GM12878 (cell line): Measurements from ENCODE around the gene PPP1R14B. TPM values are rescaled to one million over a fixed set of nuclear protein-coding genes. Genes with fewer than 3 reads are reported as not detected.

ENCODE experiments used
- ATAC-seq: fragments of 200-7000 bp; cut with Tn5 transposase; 3 replicates; pipeline ENCODE4 v1.9.1; 2020; ENCODE audit warnings: mild to moderate bottlenecking, moderate library complexity
- BruUV-seq: library from RNA; stranded (reverse); fragments of 400-500 nt; replicated peaks from 2 replicates; lab custom pipeline; 2021; lab: Mats Ljungman, UMichigan
- CTCF ChIA-PET: fragments of 300-600 bp; sonication (Branson Sonifier 250); formaldehyde crosslinking; extraction: SDS; loops from one replicate; lab custom pipeline; 2021; ENCODE audit warnings: inconsistent platforms; lab: Yijun Ruan, JAX
- POLR2A ChIA-PET: fragments of 350-600 bp; formaldehyde crosslinking; extraction: SDS; loops from one replicate; lab custom pipeline; 2021; ENCODE audit warnings: inconsistent platforms; lab: Charles Lee
- RAD21 ChIA-PET: fragments of 300-600 bp; sonication (Branson Sonifier 250); formaldehyde crosslinking; loops from one replicate; lab custom pipeline; 2023; ENCODE audit warnings: antibody characterized with exemption; ENCODE audit not compliant: unreplicated experiment; lab: Charles Lee
- SMC1A ChIA-PET: fragments of 300-600 bp; sonication (Branson Sonifier 250); formaldehyde crosslinking; loops from one replicate; lab custom pipeline; 2023; ENCODE audit not compliant: unreplicated experiment, uncharacterized antibody; lab: Charles Lee
- DNase-seq: peaks from one replicate; pipeline ENCODE4 v3.0.0-alpha.2; 2011; ENCODE audit warnings: low read depth, low spot score
- FAIRE-seq: peaks from 3 replicates; lab custom pipeline; 2011; peaks lifted over from hg19 to GRCh38; lab: Jason Lieb, UNC
- H2AFZ ChIP-seq: 2 replicates; pipeline ENCODE4 v1.6.0; 2011; ENCODE audit warnings: low read depth, low read length, control low read depth; ENCODE audit not compliant: control insufficient read depth
- H3K27ac ChIP-seq: 2 replicates; pipeline ENCODE4 v1.5.1; 2011; ENCODE audit warnings: control low read depth; ENCODE audit not compliant: control insufficient read depth, insufficient read depth
- H3K27me3 ChIP-seq, 2 experiments: replicated peaks in 1 of 2; 2 replicates each; pipeline versions ENCODE4 v1.6.0 to v1.6.1; 2011; ENCODE audit warnings: low read length in 1 of 2; ENCODE audit not compliant: control insufficient read depth in 2 of 2, insufficient read depth in 2 of 2
- H3K36me3 ChIP-seq, 2 experiments: 2 replicates each; pipeline ENCODE4 v1.5.1; 2011; ENCODE audit warnings: low read length in 1 of 2; ENCODE audit not compliant: control insufficient read depth in 2 of 2, insufficient read depth in 2 of 2
- H3K4me1 ChIP-seq: 2 replicates; pipeline ENCODE4 v1.6.1; 2011; ENCODE audit warnings: mild to moderate bottlenecking, low read length, moderate library complexity, mixed read lengths; ENCODE audit not compliant: control insufficient read depth, insufficient read depth
- H3K4me2 ChIP-seq: 2 replicates; pipeline ENCODE4 v1.6.0; 2011; ENCODE audit warnings: control low read depth; ENCODE audit not compliant: control insufficient read depth, insufficient read depth
- H3K4me3 ChIP-seq: fragments of 200-600 bp; sonication (generic); 2 replicates; pipeline ENCODE4 v1.5.1; 2016
- H3K79me2 ChIP-seq: 2 replicates; pipeline ENCODE4 v1.6.0; 2011; ENCODE audit warnings: low read length; ENCODE audit not compliant: control insufficient read depth, insufficient read depth
- H3K9ac ChIP-seq: 2 replicates; pipeline ENCODE4 v1.8.0; 2011; ENCODE audit warnings: low read length, control low read depth, mixed read lengths; ENCODE audit not compliant: control insufficient read depth, insufficient read depth
- H3K9me3 ChIP-seq: replicated peaks from 3 replicates; pipeline ENCODE4 v1.5.1; 2011; ENCODE audit warnings: mild to moderate bottlenecking, low read length; ENCODE audit not compliant: control insufficient read depth, insufficient read depth
- H4K20me1 ChIP-seq: 2 replicates; pipeline ENCODE4 v1.6.0; 2011; ENCODE audit not compliant: control insufficient read depth, insufficient read depth
- CBX5 ChIP-seq: sonication (generic); IDR thresholded peaks from 2 replicates; pipeline ENCODE4 v1.6.1; 2016; ENCODE audit warnings: low read depth, moderate library complexity, mild to moderate bottlenecking, inconsistent platforms
- CEBPB ChIP-seq, 2 experiments: fragments of 150-350 bp in 1 of 2; IDR thresholded peaks; 2 replicates each; pipeline ENCODE4 v1.6.1; 2012 to 2014; ENCODE audit warnings: low read depth in 2 of 2, low read length in 2 of 2, borderline replicate concordance in 1 of 2, inconsistent platforms in 1 of 2
- HDAC2 ChIP-seq: fragments of 200-600 bp; sonication (generic); IDR thresholded peaks from 2 replicates; pipeline ENCODE4 v1.6.1; 2017
- KDM1A ChIP-seq: fragments of 200-600 bp; sonication (generic); IDR thresholded peaks from 2 replicates; pipeline ENCODE4 v1.6.1; 2016; ENCODE audit warnings: borderline replicate concordance
- RAD51 ChIP-seq: fragments of 450-650 bp; IDR thresholded peaks from 2 replicates; pipeline ENCODE4 v1.6.1; 2016; ENCODE audit warnings: moderate library complexity, mild to moderate bottlenecking, inconsistent platforms
- RELB ChIP-seq: fragments of 450-650 bp; IDR thresholded peaks from 2 replicates; pipeline ENCODE4 v1.6.1; 2017; ENCODE audit warnings: low read depth, mild to moderate bottlenecking, moderate library complexity
- TCF12 ChIP-seq: IDR thresholded peaks from 2 replicates; pipeline ENCODE4 v1.6.1; 2011; ENCODE audit warnings: low read depth, mild to moderate bottlenecking, low read length
- ZNF24 ChIP-seq: fragments of 450-650 bp; IDR thresholded peaks from 2 replicates; pipeline ENCODE4 v1.6.1; 2017; ENCODE audit warnings: antibody characterized with exemption, mild to moderate bottlenecking
- WGBS: methylation state at CpG from one replicate; pipeline ENCODE4 v1.1.6; 2016; ENCODE audit warnings: low lambda C conversion rate; ENCODE audit not compliant: insufficient replicate concordance, insufficient coverage; ENCODE audit errors: missing lambda C conversion rate; 5-methylcytosine and 5-hydroxymethylcytosine counted together
- in situ Hi-C: fragments of 300-500 bp; cut with MboI; formaldehyde crosslinking; loops from 9 replicates; pipeline ENCODE4 v1.14.3; 2018; ENCODE audit warnings: mixed read lengths
- intact Hi-C: fragments of 100-400 bp; cut with micrococcal nuclease; formaldehyde crosslinking; loops from one replicate; pipeline ENCODE4 v1.14.2; 2022; ENCODE audit not compliant: unreplicated experiment
- polyA plus RNA-seq, 11 experiments: library from polyadenylated mRNA; depleted of rRNA in 4 of 11; unstranded in 6 of 11; stranded (reverse) in 5 of 11; fragments of >200 nt; fragmentation: Nextera tagmentation in 4 of 11; fragmentation: Illumina TruSeq in 1 of 11; extraction: Ambion mirVana in 4 of 11; extraction: Trizol in 1 of 11; gene quantifications; 1 replicate in 1 of 11; 2 replicates in 10 of 11; pipeline versions ENCODE4 v1.2.1 to v1.2.3, GENCODE V29; 2011 to 2016; ENCODE audit warnings: inconsistent platforms in 2 of 11, missing spikeins in 2 of 11, low read depth in 1 of 11
- total RNA-seq, 4 experiments: library from RNA; depleted of rRNA in 3 of 4; stranded (reverse); fragments of >200 nt in 3 of 4; fragmentation: Illumina TruSeq in 1 of 4; extraction: Trizol in 1 of 4; gene quantifications; 2 replicates each; pipeline versions ENCODE4 v1.2.1 to v1.2.3, GENCODE V29; 2013 to 2021
- TF ChIP-seq, protein P1 (sequence below): IDR thresholded peaks from 2 replicates; pipeline ENCODE4 v1.6.1; 2012; ENCODE audit warnings: mild to moderate bottlenecking, low read depth, low read length
- TF ChIP-seq, protein P2 (sequence below): fragments of 450-650 bp; IDR thresholded peaks from 2 replicates; pipeline ENCODE4 v1.6.1; 2017; ENCODE audit warnings: mild to moderate bottlenecking, low read depth, inconsistent platforms; ENCODE audit not compliant: poor library complexity, severe bottlenecking
- TF ChIP-seq, protein P3 (sequence below): IDR thresholded peaks from 2 replicates; pipeline ENCODE4 v1.6.1; 2012; ENCODE audit warnings: low read depth, low read length, improper control_type of control experiment

PPP1R14B gene
- total and polyA plus RNA-seq, 10 of the 15 experiments (the other 5 are each of a cell fraction or from before 2014, with no cell fraction given): 8.4 to 283 (median 124) TPM

- TF ChIP-seq HDAC2 (no peak), CEBPB (IDR thresholded peaks at IDR 0.05; ENCODE audit: borderline replicate concordance in 1 of 2, low read depth in 2 of 2, low read length in 2 of 2) (no peak), ZNF24 (no peak)
- TF ChIP-seq, protein P1, sequence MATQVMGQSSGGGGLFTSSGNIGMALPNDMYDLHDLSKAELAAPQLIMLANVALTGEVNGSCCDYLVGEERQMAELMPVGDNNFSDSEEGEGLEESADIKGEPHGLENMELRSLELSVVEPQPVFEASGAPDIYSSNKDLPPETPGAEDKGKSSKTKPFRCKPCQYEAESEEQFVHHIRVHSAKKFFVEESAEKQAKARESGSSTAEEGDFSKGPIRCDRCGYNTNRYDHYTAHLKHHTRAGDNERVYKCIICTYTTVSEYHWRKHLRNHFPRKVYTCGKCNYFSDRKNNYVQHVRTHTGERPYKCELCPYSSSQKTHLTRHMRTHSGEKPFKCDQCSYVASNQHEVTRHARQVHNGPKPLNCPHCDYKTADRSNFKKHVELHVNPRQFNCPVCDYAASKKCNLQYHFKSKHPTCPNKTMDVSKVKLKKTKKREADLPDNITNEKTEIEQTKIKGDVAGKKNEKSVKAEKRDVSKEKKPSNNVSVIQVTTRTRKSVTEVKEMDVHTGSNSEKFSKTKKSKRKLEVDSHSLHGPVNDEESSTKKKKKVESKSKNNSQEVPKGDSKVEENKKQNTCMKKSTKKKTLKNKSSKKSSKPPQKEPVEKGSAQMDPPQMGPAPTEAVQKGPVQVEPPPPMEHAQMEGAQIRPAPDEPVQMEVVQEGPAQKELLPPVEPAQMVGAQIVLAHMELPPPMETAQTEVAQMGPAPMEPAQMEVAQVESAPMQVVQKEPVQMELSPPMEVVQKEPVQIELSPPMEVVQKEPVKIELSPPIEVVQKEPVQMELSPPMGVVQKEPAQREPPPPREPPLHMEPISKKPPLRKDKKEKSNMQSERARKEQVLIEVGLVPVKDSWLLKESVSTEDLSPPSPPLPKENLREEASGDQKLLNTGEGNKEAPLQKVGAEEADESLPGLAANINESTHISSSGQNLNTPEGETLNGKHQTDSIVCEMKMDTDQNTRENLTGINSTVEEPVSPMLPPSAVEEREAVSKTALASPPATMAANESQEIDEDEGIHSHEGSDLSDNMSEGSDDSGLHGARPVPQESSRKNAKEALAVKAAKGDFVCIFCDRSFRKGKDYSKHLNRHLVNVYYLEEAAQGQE: no peak
- TF ChIP-seq, all 136 proteins: peak for 0
Observed at GRCh38 chr11:64198511-64198910, 48.2 kb downstream of the PPP1R14B start (continued).

GRCh38 chr11:64196626-64197025, 50.1 kb downstream of the PPP1R14B start:
- ChIA-PET RAD21 (no interaction called here), POLR2A (interaction anchor here (0.6 kb wide), 2 partner anchors 104 to 230 kb away, joined by 3 to 4 read pairs; no protein-coding TSS in a partner anchor), SMC1A (interaction anchor here (1.4 to 2.1 kb wide), 2 partner anchors 8 to 11 kb away, joined by 3 to 5 read pairs; no protein-coding TSS in a partner anchor), CTCF (interaction anchor here (1.1 to 3.2 kb wide), 2 partner anchors 9 to 11 kb away, joined by 3 to 8 read pairs; partner anchors contain the start of gene STIP1)
- FAIRE-seq: no peak
- H3K9ac ChIP-seq: no peak overlapping the region
- no peak overlapping the region for H3K4me2 ChIP-seq
- no peak overlapping the region for H2AFZ ChIP-seq
- DNase-seq: no peak
- peaks cover 11% of the 10 kb centered on the region for H3K79me2 ChIP-seq
- no peak overlapping the region for H3K4me3 ChIP-seq
- H3K27ac ChIP-seq: no peak overlapping the region
- WGBS: 92% methylated on average over 9 of the region's 9 CpGs
- H3K36me3 ChIP-seq: peaks cover 42 to 47% of the 10 kb centered on the region in 2 experiments
- in situ Hi-C loops (no loop called here), intact Hi-C loops (no loop called here)
- no peaks in the 10 kb centered on the region for H3K4me1 ChIP-seq
- BruUV-seq: no TSS peak
- H3K9me3 ChIP-seq: no peaks in the 10 kb centered on the region
- H4K20me1 ChIP-seq: no peaks in the 10 kb centered on the region
- H3K27me3 ChIP-seq: no peaks in the 10 kb centered on the region
- no peak for ATAC-seq
- TF ChIP-seq RELB: no peak
- TF ChIP-seq RAD51: no peak
- TF ChIP-seq CBX5: no peak
- TF ChIP-seq, protein P2, sequence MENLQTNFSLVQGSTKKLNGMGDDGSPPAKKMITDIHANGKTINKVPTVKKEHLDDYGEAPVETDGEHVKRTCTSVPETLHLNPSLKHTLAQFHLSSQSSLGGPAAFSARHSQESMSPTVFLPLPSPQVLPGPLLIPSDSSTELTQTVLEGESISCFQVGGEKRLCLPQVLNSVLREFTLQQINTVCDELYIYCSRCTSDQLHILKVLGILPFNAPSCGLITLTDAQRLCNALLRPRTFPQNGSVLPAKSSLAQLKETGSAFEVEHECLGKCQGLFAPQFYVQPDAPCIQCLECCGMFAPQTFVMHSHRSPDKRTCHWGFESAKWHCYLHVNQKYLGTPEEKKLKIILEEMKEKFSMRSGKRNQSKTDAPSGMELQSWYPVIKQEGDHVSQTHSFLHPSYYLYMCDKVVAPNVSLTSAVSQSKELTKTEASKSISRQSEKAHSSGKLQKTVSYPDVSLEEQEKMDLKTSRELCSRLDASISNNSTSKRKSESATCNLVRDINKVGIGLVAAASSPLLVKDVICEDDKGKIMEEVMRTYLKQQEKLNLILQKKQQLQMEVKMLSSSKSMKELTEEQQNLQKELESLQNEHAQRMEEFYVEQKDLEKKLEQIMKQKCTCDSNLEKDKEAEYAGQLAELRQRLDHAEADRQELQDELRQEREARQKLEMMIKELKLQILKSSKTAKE: no peak
- no peak for TF ChIP-seq TCF12
- TF ChIP-seq, protein P3, sequence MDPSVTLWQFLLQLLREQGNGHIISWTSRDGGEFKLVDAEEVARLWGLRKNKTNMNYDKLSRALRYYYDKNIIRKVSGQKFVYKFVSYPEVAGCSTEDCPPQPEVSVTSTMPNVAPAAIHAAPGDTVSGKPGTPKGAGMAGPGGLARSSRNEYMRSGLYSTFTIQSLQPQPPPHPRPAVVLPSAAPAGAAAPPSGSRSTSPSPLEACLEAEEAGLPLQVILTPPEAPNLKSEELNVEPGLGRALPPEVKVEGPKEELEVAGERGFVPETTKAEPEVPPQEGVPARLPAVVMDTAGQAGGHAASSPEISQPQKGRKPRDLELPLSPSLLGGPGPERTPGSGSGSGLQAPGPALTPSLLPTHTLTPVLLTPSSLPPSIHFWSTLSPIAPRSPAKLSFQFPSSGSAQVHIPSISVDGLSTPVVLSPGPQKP: no peak
- TF ChIP-seq KDM1A: no peak
